HepG2 (cell line): ENCODE results near the gene DCAF8. TPM values are rescaled to one million over a fixed set of nuclear protein-coding genes. Genes with fewer than 3 reads are reported as not detected.

Experiments used
- ATAC-seq: fragments of 200-7000 bp; cut with Tn5 transposase; 3 replicates; pipeline ENCODE4 v1.9.1; 2020; ENCODE audit warnings: mild to moderate bottlenecking, moderate library complexity
- BruUV-seq: library from RNA; stranded (reverse); fragments of 400-500 nt; replicated peaks from 2 replicates; lab custom pipeline; 2021; lab: Mats Ljungman, UMichigan
- CTCF ChIA-PET: fragments of 300-600 bp; formaldehyde crosslinking; extraction: SDS; loops from one replicate; lab custom pipeline; 2021; ENCODE audit warnings: low total read pairs, inconsistent platforms, low intra/inter-chr PET ratio; lab: Yijun Ruan, JAX
- POLR2A ChIA-PET: fragments of 350-600 bp; sonication (Branson Sonifier 250); formaldehyde crosslinking; loops from one replicate; lab custom pipeline; 2020; ENCODE audit warnings: antibody characterized with exemption, inconsistent platforms; lab: Yijun Ruan, JAX
- DNase-seq: peaks from one replicate; pipeline ENCODE4 v3.0.0-alpha.2; 2015; ENCODE audit warnings: low spot score
- FAIRE-seq: peaks from 3 replicates; lab custom pipeline; 2011; peaks lifted over from hg19 to GRCh38; lab: Jason Lieb, UNC
- H2AFZ ChIP-seq: one replicate; pipeline ENCODE4 v1.6.1; 2011; ENCODE audit warnings: low read length, inconsistent platforms
- H3K27ac ChIP-seq: fragments of 300-600 bp; 3 replicates; pipeline ENCODE4 v1.8.0; 2011; ENCODE audit warnings: mixed run types, mild to moderate bottlenecking, mixed read lengths, low read length, inconsistent platforms; ENCODE audit not compliant: insufficient read depth; ENCODE audit errors: extremely low read length
- H3K27me3 ChIP-seq, 2 experiments: fragments of 200-600 bp in 1 of 2; 2 replicates in 1 of 2; 3 replicates in 1 of 2; pipeline versions ENCODE4 v1.6.0 to v1.8.0; 2011; ENCODE audit warnings: low read length in 2 of 2, mild to moderate bottlenecking in 2 of 2, moderate library complexity in 2 of 2, inconsistent platforms in 1 of 2; ENCODE audit not compliant: insufficient read depth in 2 of 2, control insufficient read depth in 1 of 2
- H3K36me3 ChIP-seq, 2 experiments: fragments of 200-600 bp in 1 of 2; replicated peaks in 1 of 2; 2 replicates in 1 of 2; 3 replicates in 1 of 2; pipeline versions ENCODE4 v1.5.1 to v1.8.0; 2011; ENCODE audit warnings: low read length in 2 of 2, inconsistent platforms in 1 of 2; ENCODE audit not compliant: insufficient read depth in 2 of 2, control insufficient read depth in 1 of 2
- H3K4me1 ChIP-seq: 2 replicates; pipeline ENCODE4 v1.5.1; 2012; ENCODE audit warnings: low read length, inconsistent platforms; ENCODE audit not compliant: insufficient read depth
- H3K4me2 ChIP-seq: 2 replicates; pipeline ENCODE4 v1.6.0; 2011; ENCODE audit warnings: low read depth, low read length, inconsistent platforms
- H3K4me3 ChIP-seq, 3 experiments: fragments of 200-600 bp in 1 of 3; sonication (generic), shearing (Covaris generic) in 1 of 3; replicated peaks in 1 of 3; 2 replicates each; pipeline ENCODE4 v1.5.1; 2011 to 2016; ENCODE audit warnings: low read length in 3 of 3, inconsistent platforms in 2 of 3, low read depth in 2 of 3, mild to moderate bottlenecking in 2 of 3, control low read depth in 1 of 3, mixed read lengths in 1 of 3; ENCODE audit not compliant: insufficient read depth in 1 of 3
- H3K79me2 ChIP-seq: one replicate; pipeline ENCODE4 v1.6.1; 2011; ENCODE audit warnings: low read length, inconsistent platforms; ENCODE audit not compliant: insufficient read depth
- H3K9ac ChIP-seq: 2 replicates; pipeline ENCODE4 v1.6.0; 2011; ENCODE audit warnings: mild to moderate bottlenecking, low read depth, low read length, inconsistent platforms; ENCODE audit not compliant: insufficient read depth
- H3K9me3 ChIP-seq: 2 replicates; pipeline ENCODE4 v1.5.1; 2012; ENCODE audit warnings: mild to moderate bottlenecking, low read length
- H4K20me1 ChIP-seq: 2 replicates; pipeline ENCODE4 v1.6.0; 2011; ENCODE audit warnings: inconsistent platforms, mild to moderate bottlenecking, low read length, moderate library complexity; ENCODE audit not compliant: insufficient read depth
- ATF7 ChIP-seq, 2 experiments: fragments of 450-650 bp in 1 of 2; sonication (generic) in 1 of 2; formaldehyde crosslinking in 1 of 2; IDR thresholded peaks; 2 replicates each; pipeline versions ENCODE4 v1.4.0 to v1.6.1; 2016 to 2020; ENCODE audit warnings: antibody characterized with exemption in 1 of 2, mild to moderate bottlenecking in 1 of 2, missing genetic modification reagents in 1 of 2
- KLF16 ChIP-seq, 2 experiments: sonication (generic) in 1 of 2; formaldehyde crosslinking in 1 of 2; IDR thresholded peaks; 2 replicates each; pipeline versions ENCODE4 v1.6.1 to v1.8.0; 2016 to 2023; ENCODE audit warnings: missing genetic modification reagents in 2 of 2, missing compliant biosample characterization in 1 of 2
- MTA3 ChIP-seq: sonication (generic); formaldehyde crosslinking; IDR thresholded peaks from 2 replicates; pipeline ENCODE4 v1.4.0; 2020; ENCODE audit warnings: missing genetic modification reagents
- SOX13 ChIP-seq, 3 experiments: fragments of 450-650 bp in 1 of 3; sonication (generic) in 1 of 3; formaldehyde crosslinking in 1 of 3; IDR thresholded peaks in 2 of 3; conservative IDR thresholded peaks in 1 of 3; 2 replicates each; pipeline versions ENCODE4 v1.5.0 to v1.6.1; 2016 to 2020; ENCODE audit warnings: antibody characterized with exemption in 1 of 3, mild to moderate bottlenecking in 1 of 3, missing compliant biosample characterization in 1 of 3, missing genetic modification reagents in 1 of 3, moderate library complexity in 1 of 3
- ZMAT5 ChIP-seq: sonication (generic); formaldehyde crosslinking; IDR thresholded peaks from 2 replicates; pipeline ENCODE4 v1.5.0; 2020; ENCODE audit warnings: mild to moderate bottlenecking, low read depth, missing genetic modification reagents, borderline replicate concordance
- ZNF326 ChIP-seq: sonication (generic); formaldehyde crosslinking; IDR thresholded peaks from 2 replicates; pipeline ENCODE4 v1.4.0; 2020; ENCODE audit warnings: missing genetic modification reagents, borderline replicate concordance
- ZNF34 ChIP-seq: sonication (generic); formaldehyde crosslinking; IDR thresholded peaks from 2 replicates; pipeline ENCODE4 v1.4.0; 2020; ENCODE audit warnings: mild to moderate bottlenecking, missing genetic modification reagents, borderline replicate concordance
- ZNF552 ChIP-seq: sonication (generic); formaldehyde crosslinking; IDR thresholded peaks from 2 replicates; pipeline ENCODE4 v1.9.0; 2022; ENCODE audit warnings: missing genetic modification reagents, mild to moderate bottlenecking, borderline replicate concordance
- ZSCAN25 ChIP-seq: sonication (generic); formaldehyde crosslinking; IDR thresholded peaks from 2 replicates; pipeline ENCODE4 v1.8.0; 2022; ENCODE audit warnings: mild to moderate bottlenecking, missing genetic modification reagents
- WGBS: methylation state at CpG from one replicate; pipeline ENCODE4 v1.1.6; 2017; ENCODE audit warnings: low lambda C conversion rate; 5-methylcytosine and 5-hydroxymethylcytosine counted together
- in situ Hi-C: cut with HindIII; loops from 2 replicates; pipeline ENCODE4 v1.10.0; 2017; ENCODE audit warnings: low pct_unique_long_range_greater_than_20kb; ENCODE audit not compliant: extremely low pct_ligation_motif_present
- intact Hi-C: fragments of 100-400 bp; cut with micrococcal nuclease; formaldehyde crosslinking; loops from one replicate; pipeline ENCODE4 v1.10.0; 2022; ENCODE audit not compliant: unreplicated experiment
- polyA plus RNA-seq, 8 experiments: library from polyadenylated mRNA; depleted of rRNA in 3 of 8; stranded (reverse) in 7 of 8; unstranded in 1 of 8; fragments of >200 nt; fragmentation: Illumina TruSeq in 4 of 8; extraction: Trizol in 4 of 8; gene quantifications; 2 replicates each; pipeline versions ENCODE4 v1.2.1 to v1.2.3, GENCODE V29; 2011 to 2016; ENCODE audit warnings: low read depth in 4 of 8, missing spikeins in 1 of 8, mixed read lengths in 1 of 8; ENCODE audit not compliant: insufficient read depth in 1 of 8
- total RNA-seq, 5 experiments: library from RNA; depleted of rRNA; stranded (reverse); fragments of >200 nt; fragmentation: Illumina TruSeq; extraction: Trizol; gene quantifications; 2 replicates each; pipeline ENCODE4 v1.2.3, GENCODE V29; 2016; ENCODE audit warnings: low read depth in 1 of 5
- TF ChIP-seq, protein P1 (sequence below): IDR thresholded peaks from 2 replicates; pipeline ENCODE4 v1.6.1; 2016
- TF ChIP-seq, protein P2 (sequence below): sonication (generic); formaldehyde crosslinking; IDR thresholded peaks from 2 replicates; pipeline ENCODE4 v1.5.1; 2020; ENCODE audit warnings: missing genetic modification reagents, mild to moderate bottlenecking, borderline replicate concordance

The DCAF8 gene
- total and polyA plus RNA-seq, 2 of the 13 experiments (the other 11 are each of a cell fraction or from before 2014, with no cell fraction given): 73.4 to 79.8 TPM

DNA sequence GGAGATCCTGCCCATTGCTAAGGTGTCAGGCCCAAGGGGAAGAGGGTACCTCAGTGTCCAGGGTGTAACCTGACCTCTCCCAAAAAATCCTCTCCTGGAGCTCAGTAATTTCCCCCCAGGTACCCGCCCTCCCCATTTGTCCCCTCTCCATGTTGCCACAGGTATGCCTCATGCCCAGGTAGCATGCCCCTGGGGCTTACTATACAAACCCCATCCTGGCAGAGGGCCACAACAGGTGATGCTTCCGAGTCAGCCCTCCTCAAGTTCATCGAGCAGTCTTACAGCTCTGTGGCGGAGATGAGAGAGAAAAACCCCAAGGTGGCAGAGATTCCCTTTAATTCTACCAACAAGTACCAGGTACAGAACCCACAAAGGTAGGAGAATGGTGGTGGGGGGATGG is 95.3 kb downstream of the DCAF8 start:
- ATAC-seq (no peak), DNase-seq (no peak), FAIRE-seq (no peak)
- TF ChIP-seq ZNF326 (no peak), ZNF552 (CRISPR knock-in tag) (no peak), MTA3 (no peak), SOX13 (IDR thresholded peaks at IDR 0.05) (no peak), SOX13 (CRISPR knock-in tag; conservative IDR thresholded peaks at IDR 0.05 in 1 of 2, IDR thresholded peaks at IDR 0.05 in 1 of 2) (no peak), ZSCAN25 (CRISPR knock-in tag) (no peak), ZNF34 (no peak), ATF7 (IDR thresholded peaks at IDR 0.05) (no peak), ATF7 (CRISPR knock-in tag; IDR thresholded peaks at IDR 0.05) (no peak), KLF16 (CRISPR knock-in tag; IDR thresholded peaks at IDR 0.05) (no peak), ZMAT5 (CRISPR knock-in tag) (no peak)
- TF ChIP-seq, protein P1, sequence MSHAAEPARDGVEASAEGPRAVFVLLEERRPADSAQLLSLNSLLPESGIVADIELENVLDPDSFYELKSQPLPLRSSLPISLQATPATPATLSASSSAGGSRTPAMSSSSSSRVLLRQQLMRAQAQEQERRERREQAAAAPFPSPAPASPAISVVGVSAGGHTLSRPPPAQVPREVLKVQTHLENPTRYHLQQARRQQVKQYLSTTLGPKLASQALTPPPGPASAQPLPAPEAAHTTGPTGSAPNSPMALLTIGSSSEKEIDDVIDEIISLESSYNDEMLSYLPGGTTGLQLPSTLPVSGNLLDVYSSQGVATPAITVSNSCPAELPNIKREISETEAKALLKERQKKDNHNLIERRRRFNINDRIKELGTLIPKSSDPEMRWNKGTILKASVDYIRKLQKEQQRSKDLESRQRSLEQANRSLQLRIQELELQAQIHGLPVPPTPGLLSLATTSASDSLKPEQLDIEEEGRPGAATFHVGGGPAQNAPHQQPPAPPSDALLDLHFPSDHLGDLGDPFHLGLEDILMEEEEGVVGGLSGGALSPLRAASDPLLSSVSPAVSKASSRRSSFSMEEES (CRISPR knock-in tag): no peak
- TF ChIP-seq, protein P2, sequence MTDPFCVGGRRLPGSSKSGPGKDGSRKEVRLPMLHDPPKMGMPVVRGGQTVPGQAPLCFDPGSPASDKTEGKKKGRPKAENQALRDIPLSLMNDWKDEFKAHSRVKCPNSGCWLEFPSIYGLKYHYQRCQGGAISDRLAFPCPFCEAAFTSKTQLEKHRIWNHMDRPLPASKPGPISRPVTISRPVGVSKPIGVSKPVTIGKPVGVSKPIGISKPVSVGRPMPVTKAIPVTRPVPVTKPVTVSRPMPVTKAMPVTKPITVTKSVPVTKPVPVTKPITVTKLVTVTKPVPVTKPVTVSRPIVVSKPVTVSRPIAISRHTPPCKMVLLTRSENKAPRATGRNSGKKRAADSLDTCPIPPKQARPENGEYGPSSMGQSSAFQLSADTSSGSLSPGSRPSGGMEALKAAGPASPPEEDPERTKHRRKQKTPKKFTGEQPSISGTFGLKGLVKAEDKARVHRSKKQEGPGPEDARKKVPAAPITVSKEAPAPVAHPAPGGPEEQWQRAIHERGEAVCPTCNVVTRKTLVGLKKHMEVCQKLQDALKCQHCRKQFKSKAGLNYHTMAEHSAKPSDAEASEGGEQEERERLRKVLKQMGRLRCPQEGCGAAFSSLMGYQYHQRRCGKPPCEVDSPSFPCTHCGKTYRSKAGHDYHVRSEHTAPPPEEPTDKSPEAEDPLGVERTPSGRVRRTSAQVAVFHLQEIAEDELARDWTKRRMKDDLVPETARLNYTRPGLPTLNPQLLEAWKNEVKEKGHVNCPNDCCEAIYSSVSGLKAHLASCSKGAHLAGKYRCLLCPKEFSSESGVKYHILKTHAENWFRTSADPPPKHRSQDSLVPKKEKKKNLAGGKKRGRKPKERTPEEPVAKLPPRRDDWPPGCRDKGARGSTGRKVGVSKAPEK (CRISPR knock-in tag): no peak
- Histone ChIP-seq H3K9ac (no peak overlapping the region), H3K27ac (no peak overlapping the region), H3K36me3 (no peaks in the 10 kb centered on the region), H3K9me3 (no peaks in the 10 kb centered on the region), H3K27me3 (peaks cover 0 to 23% of the 10 kb centered on the region in 2 experiments; a peak in 3 of 5 replicates), H3K4me2 (no peak overlapping the region), H2AFZ (no peak overlapping the region), H3K4me1 (peaks cover 33% of the 10 kb centered on the region), H3K79me2 (no peaks in the 10 kb centered on the region), H3K4me3 (no peak overlapping the region), H4K20me1 (no peaks in the 10 kb centered on the region)
- 38% methylated on average over 3 of the region's 4 CpGs for WGBS
- in situ Hi-C loops: no loop called here
- CTCF ChIA-PET: no interaction called here
- BruUV-seq: no TSS peak
- intact Hi-C loops: no loop called here
- POLR2A ChIA-PET: no interaction called here
